HS-5 (cell line): ENCODE measurements around the gene PIGQ.
"Not testable (repeated sequence)": the region's sequence is repeated elsewhere in the genome, so short reads cannot be mapped to it uniquely, and the experiment has no call there.

Source experiments
- DNase-seq: peaks from one replicate; pipeline ENCODE4 v3.0.0-alpha.2; 2012; ENCODE audit warnings: low read depth

The PIGQ gene

GRCh38 chr16:586047-586644 lies 16.4 kb downstream of the PIGQ start:
- no peak for DNase-seq

- DNase-seq = no peak
These were observed 17.1 kb downstream of the PIGQ start for GRCh38 chr16:586645-587590.

GRCh38 chr16:588639-588888 lies 18.8 kb downstream of the PIGQ start:
- DNase-seq = no peak

GRCh38 chr16:588889-589657 lies 19.3 kb downstream of the PIGQ start:
- peak; percentile 81 for DNase-seq

- peak; percentile 87 for DNase-seq
These were observed 20.0 kb downstream of the PIGQ start, which contains the start of gene RAB40C for GRCh38 chr16:589658-590187. Gene RAB40C, plus strand, starts transcription at chr16:590066. Its CDS starts 226 bp downstream, at chr16:590292.

- DNase-seq = no peak
These were observed 20.5 kb downstream of the PIGQ start for GRCh38 chr16:590188-590814.

- no peak for DNase-seq
These were observed 21.0 kb downstream of the PIGQ start for GRCh38 chr16:590815-591200.

GRCh38 chr16:591231-591630 lies 21.5 kb downstream of the PIGQ start:
- no peak for DNase-seq

- no peak for DNase-seq
These were observed 22.2 kb downstream of the PIGQ start for GRCh38 chr16:591892-592517.

GRCh38 chr16:592518-593306 lies 22.9 kb downstream of the PIGQ start:
- no peak for DNase-seq

- no peak for DNase-seq
These were observed 23.6 kb downstream of the PIGQ start for GRCh38 chr16:593406-593805.

- DNase-seq = no peak
These were observed 24.0 kb downstream of the PIGQ start for GRCh38 chr16:593807-594206.

- DNase-seq = no peak
These were observed 25.3 kb downstream of the PIGQ start for GRCh38 chr16:595094-595528.

GRCh38 chr16:595942-596735 lies 26.4 kb downstream of the PIGQ start:
- no peak for DNase-seq

GRCh38 chr16:596736-597060 lies 26.9 kb downstream of the PIGQ start:
- no peak for DNase-seq

- DNase-seq = not testable (repeated sequence)
These were observed 27.9 kb downstream of the PIGQ start for GRCh38 chr16:597655-598054.

GRCh38 chr16:598823-599739 lies 29.3 kb downstream of the PIGQ start:
- no peak for DNase-seq

- no peak for DNase-seq
These were observed 31.0 kb downstream of the PIGQ start for GRCh38 chr16:600781-601180.

GRCh38 chr16:603933-604332 lies 34.2 kb downstream of the PIGQ start:
- no peak for DNase-seq
